HG03175 (cell line): ENCODE results near the gene PIK3R6.
"Not testable (repeated sequence)": the region's sequence is repeated elsewhere in the genome, so short reads cannot be mapped to it uniquely, and the experiment has no call there.

Source experiments
- ATAC-seq: cut with Tn5 transposase; IDR thresholded peaks from one replicate; pipeline ENCODE4 v1.9.1; 2021; ENCODE audit warnings: mild to moderate bottlenecking, moderate library complexity; ENCODE audit not compliant: unreplicated experiment

Gene PIK3R6

DNA sequence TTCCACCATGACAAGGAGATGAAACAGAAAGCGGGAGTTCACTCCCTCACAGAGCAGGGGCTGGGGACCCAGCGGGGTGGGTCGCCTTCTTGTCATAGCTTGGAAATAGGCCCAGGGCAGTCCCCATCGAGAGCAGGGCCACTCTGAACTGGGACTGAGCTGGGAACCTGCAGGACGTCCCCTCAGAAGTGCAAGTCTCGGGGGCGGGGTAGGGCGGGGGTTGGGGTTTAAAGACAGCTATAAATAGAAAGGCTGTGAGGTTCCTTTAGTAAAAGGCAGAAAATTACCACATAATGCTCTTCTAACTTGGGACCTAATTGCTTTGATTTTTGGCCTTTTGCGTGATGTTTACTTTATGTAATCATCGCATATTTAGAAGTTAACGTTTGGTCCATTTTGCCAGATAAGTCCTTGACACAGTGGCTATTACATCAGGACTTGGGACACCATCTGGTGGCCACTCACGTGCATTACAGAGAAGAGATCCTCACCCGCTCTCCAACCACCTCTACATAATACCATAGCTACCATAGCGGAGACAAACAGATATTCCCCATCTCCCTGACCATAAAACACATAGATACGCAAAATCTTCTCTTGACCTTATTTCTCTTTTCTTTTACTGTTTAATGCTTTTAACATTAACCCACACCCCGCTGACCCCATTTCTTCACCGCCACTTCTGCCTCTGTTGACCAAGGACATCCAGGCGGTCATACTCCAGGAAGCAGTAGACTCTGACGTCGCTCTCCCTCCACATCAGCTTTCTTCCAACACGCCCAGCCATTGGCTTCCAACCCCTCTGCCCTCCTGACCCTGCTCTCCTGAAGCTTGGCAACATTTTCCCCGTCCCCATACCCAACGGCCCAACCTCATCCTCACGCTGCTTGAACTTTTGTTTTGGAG, 27.5 kb upstream of the PIK3R6 start:
- peak; percentile 41 for ATAC-seq

DNA sequence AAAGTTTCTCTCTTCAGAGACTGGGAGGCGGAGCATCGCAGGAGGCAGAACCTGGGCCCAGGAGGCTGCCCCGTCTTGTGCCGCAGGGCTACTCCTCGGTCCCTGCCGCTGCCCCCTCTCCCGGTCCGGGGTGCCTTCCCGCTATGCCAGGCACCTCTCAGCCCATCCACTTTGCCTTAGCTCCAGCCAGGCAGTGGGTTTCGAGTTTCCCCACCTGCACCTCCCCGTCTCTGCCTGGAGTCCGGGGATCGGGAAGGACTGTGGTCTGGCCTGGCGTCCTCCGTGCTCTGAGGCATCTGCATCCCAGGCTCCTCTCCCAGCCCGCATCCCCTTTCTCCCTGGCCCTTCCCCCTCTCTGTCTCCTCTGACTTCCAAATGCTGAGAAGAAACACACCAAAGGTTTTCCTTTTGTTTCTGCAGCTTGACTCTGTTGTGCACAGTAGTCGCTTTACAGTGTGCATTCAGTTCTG, 26.8 kb upstream of the PIK3R6 start:
- ATAC-seq, result no peak

DNA sequence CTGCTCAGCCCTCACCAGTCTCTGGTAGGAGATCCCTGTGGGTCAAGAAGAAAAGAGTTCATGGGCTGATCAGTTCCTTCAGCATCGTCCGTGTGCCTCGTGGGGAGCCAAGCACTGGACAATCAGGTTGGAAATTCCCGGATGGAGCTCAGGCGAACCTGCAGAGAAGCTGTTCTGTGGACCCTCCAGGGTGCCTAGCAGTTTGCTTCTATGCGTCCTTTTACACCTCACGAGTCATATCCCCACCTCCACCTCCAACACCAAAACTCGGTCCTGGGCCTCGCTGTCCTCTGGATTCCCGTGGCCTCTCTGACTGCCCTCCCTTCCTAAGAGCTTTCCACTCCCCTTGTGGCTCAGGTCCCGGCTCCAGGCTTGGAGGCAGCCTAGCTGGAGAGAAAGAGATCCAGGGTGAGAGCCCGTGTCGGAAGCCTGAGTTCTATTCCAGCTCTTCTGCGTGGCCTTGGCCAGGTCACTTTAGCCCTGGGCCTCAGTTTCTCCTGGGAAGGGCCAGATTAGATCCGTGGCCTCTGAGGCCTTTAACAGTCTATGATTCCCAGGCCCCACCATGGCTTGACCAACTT, 26.2 kb upstream of the PIK3R6 start:
- no peak for ATAC-seq

DNA sequence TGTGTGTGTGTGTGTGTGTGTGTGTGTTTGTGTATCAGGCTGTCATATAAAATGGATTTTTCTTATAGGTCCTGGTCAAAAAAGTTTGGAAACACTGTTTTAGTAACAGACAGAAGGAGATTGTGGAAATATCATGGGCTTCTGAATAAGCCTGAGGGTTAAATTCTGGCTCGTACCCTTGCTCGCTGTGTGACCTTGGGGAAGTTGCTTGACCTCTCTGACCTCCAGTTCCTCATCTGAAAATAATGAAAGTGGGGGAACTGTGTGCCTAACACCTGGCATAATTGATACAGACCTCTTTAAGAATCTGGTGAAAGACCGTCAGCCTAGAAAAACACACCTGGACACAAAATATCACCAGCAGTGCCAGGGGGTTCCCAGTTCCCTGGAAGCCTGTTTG, 25.6 kb upstream of the PIK3R6 start:
- no peak for ATAC-seq

DNA sequence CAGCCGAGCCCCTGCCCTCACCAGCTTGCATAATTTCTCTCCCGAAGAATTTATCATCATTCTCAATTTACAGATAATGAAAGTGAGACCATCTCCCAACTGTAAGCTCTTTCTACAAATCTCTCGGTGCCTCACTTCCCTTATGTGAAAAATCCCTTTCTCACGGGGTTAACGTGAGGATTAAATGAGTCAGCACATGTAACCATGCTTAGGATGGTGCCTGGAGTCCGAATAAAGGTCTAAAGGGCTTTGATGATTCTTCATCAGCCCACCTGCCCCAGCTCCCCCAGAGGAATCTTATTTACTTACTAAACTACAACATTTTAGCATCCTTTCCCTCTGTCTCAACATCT, 24.8 kb upstream of the PIK3R6 start:
- ATAC-seq, result peak; percentile 56

DNA sequence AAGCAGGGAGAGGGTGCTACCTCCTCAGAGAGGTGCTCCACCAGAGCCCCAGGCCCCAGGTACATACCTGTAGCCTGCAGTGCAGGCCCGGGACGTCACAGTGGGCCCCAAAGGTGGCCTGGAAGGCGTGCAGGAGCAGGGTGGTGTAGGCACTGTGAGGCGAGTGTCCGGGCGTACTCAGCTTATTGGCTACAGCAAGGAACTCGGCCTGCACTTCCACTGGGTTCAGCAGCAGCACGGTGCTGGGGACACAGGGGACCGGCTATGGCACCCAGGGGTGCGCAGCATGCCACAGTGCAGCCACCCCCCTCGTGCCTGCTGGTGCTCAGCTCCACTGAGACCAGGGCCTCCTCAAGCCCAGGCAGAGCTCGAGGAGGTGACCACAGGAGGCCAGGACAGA, 23.2 kb upstream of the PIK3R6 start:
- ATAC-seq, result no peak

DNA sequence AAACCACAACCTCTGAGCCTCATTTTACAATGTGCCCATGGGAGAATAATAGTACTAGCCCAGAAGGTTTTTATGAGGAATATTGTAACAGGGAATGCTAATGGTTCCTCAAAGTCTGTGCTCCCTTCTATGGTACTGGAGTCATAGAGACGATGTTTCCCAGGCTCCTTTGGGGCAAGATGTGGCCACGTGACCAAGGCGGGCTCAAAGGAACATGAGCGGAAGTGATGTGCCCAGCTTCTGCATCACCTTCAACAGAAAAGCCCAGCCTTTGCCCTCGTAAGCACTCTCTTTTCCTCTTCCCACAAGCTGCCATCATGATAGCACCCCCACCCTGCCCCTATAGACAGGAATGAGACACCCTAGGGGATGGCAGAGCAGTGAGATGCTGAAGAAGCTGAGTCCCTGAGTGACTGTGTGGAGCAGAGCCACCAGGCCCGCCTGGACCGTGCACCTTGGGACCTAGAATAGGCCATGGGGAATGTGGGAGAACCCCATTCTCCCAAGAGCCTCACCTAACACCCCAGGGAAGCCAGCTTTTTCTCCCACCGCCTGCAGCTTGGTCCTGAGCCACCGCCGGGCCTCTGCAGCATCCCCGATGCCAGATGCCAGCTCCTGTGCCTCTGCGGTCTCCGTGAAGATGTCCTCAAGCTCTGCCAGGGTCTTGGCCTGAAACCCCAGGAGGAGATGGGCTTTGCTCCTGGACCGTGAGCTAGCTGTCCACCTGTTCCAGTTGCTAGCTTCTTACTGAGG, 22.2 kb upstream of the PIK3R6 start:
- ATAC-seq, result no peak

DNA sequence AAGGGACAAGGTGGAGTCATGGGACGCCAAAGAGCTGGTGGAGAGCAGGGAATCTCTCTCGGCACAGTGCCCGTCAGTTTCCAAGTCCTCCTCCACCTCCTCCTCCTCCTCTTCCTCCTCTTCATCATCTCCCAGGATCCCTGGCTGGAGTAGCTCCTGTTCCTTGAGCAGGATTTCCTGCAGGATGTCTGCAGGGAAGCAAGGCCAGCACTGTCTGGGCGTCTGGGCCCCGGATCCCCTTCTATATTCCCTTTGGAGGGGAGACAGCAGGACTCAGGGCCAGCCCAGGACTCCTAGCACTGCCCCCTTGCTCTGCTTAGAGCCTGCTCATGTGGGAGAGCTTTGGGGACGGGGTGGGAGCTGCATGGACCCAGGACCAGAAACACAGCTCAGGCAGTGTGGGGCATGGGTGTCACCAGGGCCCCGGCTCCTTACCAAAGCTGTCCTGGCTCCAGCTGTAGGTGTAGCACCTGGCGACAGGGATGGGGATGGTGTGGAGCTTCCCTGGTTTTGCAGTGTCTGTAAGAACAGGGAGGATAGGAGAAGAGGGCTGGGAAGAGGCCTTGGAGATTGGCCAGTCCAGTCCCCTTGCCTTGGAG, 21.3 kb upstream of the PIK3R6 start:
- no peak for ATAC-seq

DNA sequence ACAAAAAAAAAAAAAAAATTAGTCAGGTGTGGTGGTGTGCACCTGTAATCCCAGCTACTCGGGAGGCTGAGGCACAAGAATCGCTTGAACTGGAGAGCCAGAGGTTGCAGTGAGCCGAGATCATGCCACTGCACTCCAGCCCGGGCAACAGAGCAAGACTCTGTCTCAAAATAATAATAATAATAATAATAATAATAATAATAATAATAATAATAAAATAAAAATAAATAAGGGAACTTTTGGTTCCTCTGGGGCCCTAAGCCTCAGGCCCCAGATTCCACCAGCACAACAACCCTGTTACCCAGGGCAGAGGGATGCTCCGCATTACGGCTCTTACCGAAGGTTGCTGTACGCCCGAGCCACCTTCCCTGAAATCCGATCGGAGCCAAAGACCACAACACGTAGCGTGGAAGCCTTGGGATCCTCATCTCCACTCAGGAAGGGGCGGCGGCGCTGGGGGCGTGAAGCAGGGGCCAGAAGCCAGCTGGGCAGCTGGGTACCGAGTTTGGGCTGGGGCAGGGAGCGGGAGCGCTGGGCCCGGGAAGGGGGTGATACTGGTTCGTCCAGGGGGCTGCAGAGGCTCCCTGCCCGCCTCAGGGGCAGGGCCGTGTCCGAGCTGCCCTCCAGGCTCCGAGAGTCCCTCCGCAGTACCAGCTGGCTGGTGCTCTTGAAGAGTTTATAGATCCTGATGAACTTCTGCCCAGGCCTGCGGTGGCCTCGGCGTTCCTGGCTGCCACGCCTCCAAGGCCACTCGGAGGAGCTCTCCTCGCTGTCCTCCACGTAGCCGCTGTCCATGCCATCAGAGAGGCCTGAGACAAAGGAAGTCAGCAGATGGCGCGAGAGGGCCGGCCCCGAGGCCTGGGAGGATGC, 20.6 kb upstream of the PIK3R6 start:
- no peak for ATAC-seq

DNA sequence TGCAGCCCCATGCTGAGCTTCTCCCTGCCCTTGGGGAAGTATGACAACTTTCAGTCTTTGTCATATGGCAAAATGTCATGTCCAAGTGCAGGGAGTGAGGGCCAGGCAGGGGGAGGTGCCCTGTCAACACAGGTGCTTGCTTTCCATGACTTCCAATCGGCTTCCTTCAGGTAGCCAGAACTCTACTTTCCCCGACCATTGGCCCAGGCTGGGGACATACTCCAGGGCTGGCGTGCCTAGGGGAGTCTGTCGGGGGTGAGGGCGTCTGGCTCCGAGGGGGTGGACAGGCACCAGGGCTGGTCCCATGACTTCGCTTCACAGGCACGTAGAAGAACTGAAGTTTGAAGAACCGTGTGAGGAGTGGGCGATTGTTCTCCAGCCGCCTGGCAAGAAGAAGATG, 19.8 kb upstream of the PIK3R6 start:
- no peak for ATAC-seq

DNA sequence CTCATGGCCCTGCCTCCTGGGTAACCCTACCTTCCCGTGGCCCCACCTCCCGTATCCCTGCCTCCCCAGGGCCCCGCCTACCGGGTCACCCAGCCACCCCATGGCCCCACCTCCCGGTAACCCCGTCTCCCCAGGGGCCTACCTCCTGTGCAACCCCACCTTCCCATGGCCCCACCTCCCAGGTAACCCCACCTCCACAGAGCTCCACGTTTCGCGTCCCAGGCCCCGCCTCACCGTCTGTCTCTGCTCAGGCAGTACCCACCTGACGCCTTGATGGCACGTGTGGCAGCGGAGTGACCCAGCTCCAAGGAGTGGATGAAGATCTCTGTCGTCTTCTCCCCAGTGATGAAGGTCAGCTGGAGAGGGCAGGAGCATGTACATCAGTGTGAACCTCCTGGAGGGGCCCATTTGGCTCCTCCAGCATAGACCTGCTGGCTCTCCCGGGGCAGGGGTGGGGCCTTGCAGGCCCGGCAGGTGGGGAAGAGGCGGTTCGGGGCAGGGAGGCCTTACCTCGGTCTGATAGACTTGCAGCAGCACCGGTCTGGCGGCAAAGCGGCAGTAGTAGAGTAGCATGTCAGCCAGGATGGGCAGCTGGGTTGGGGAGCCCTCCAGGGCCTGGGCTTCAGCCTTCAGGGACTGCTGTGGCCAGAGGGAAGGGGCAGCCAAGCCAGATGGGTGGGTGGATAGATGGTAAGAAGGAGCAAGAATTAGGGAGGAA, 18.7 kb upstream of the PIK3R6 start:
- no peak for ATAC-seq

DNA sequence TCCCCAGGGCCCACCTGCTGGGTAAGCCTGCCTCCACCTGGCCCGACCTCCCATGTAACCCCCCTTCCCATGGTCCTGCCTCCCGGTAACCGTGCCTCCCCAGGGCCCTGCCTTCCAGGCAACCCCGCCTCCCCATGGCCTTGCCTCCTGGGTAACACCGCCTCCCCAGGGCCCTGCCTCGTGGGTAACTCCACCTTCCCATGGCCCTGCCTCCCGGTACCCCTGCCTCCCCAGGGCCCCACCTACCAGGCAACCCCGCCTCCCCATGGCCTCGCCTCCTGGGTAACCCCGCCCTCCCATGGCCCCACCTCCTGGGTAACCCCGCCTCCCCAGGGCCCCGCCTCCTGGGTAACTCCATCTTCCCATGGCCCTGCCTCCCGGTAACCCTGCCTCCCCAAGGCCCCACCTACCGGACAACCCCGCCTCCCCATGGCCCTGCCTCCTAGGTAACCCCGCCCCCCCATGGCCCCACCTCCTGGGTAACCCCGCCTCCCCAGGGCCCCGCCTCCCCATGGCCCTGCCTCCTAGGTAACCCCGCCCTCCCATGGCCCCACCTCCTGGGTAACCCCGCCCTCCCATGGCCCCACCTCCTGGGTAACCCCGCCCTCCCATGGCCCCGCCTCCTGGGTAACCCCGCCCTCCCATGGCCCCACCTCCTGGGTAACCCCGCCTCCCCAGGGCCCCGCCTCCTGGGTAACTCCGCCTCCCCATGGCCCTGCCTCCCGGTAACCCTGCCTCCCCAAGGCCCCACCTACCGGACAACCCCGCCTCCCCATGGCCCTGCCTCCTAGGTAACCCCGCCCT, 17.9 kb upstream of the PIK3R6 start:
- not testable (repeated sequence) for ATAC-seq

DNA sequence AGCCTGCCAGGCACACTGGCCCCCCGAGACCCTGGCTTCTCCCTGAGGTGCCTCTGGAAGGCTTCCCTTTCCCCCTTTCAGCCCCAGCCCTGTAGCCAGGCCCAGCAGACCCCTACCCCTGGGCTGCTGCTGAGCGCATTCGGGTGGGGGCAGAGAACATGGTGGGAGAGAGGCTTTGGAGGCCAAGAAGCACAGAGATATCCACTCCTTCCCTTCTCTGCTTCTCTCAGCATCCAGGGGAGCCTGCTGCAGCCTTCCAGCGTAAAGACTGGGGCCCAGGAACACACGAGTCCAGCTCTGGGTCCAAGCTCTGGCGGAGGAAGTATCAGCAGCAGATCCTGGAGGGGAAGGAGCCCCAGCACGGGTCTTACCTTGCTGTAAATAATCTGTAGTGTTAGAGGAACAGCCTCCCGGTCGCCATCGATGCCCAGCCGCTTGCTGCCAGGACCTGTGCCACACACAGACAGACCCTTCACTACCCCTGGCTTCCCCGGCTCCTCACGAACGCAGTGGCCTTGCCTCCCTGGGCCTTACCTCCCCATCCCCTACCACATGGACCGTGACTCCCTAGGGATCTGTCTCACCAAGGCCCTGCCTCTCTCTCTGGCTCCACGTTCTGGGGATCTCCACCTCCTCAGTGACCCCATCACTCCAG, 17.0 kb upstream of the PIK3R6 start:
- no peak for ATAC-seq

DNA sequence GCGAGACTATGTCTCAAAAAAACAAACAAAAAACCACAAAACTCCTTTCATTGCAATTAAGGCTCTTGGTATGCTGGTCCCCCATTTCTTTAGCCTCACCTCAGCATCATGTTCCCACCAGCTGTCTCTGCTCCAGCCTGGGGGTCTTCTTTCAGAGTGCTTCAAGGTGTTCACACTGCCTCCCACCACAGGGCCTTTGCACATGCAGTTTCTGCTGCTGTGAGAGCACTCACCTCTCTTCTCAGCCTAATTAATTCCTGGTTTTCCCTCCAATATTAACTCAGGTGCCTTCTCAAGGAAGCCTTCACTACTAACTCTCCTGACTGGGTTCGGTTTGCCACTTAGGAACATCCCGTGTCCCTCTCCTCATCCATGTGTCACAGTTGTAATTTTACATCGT, 15.9 kb upstream of the PIK3R6 start:
- no peak for ATAC-seq

DNA sequence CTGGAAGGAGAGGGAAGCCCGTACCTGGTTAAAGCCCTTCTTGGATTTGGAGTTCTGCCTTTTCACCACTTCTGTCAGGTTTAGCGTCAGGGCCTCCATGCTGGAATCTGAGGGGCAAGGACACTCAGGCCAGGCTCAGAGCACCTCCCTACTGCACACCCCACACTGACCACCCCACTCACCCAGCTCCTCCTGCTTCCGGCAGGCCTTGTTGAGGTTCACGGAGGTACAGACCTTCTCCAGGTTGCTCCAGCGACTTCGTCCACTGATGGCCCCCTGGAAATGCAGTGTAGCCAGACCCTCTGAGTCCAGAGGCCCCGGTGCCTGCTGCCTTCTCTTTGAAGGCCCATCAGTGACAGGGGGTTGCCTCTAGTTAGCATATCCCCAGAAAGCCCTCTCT, 14.1 kb upstream of the PIK3R6 start:
- ATAC-seq, result no peak

DNA sequence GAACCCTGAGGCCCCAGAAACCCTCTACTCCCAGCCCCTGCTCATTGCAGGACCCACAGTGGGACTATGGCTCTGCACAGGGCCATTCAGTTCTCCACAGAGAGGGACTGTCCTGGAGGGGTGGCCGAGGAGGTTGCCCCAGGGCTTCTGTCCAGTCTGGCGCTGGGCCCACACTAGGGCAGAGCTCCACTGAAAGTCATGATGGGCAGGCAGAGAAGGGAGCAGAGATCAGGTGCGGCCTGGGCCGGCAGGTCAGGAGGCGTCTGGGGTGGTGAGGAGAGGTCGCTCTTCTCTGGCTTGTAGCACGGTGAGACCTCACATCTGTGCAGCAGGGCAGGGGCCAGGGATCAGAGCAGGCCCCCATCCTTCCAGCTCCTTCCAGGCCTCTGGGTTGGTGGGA, 13.0 kb upstream of the PIK3R6 start:
- ATAC-seq, result no peak

DNA sequence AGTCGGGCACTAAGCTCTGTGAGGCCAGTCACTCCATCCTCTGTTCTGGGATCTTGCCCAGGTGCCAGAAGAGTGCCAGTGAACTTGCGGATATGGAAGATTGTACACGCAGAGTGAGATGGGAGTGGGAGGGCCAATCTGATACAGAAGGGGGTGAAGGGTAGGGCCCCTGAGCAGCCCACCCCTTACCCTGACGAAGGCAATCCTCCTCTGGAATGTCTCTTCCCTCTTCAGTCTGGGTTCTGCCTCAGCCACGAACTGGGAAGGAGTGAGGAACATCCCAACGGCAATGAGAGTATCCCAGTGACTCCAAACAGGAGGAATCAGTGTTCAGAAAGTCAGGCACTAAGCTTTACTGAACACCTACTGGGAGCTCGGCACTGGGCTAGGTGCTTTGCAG, 11.9 kb upstream of the PIK3R6 start:
- ATAC-seq, result no peak

DNA sequence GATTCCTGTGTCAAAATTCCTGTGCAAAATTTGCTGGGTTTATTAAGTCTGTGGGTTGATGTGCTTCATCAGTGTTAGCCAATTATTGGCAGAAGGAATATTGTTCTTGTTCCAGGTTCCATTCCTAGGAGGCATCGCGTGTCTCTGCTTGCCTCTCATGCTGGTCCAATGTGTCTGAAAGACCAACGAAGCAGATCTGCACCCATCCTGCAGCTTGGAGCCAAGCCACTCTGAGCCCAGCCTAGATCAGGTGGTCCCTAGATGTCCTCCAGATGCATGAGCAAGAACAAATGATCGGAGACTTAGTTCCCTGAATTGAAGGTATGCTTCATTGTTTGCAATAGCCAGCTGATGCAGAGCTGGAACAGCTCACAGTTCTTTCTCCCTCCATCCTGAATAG, 10.5 kb upstream of the PIK3R6 start:
- no peak for ATAC-seq

DNA sequence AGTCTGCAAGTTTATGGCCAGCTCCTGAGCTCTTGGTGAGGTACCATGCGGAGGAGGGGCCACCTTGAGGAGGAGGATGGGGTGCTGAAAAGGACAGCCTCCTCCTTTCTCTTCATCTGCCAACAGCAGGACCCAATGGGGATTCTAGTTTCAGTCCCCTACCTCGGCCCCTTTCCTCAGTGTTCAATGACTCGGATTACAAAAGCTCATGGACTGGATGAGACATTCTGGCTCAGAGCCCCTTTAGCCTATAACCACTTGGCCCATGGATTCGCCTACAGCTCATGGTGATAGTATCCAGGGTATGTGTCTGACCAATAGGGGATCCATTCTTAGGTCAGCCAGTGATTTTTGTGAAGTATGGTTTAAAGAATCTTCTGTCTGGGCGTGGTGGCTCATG, 8.5 kb upstream of the PIK3R6 start:
- no peak for ATAC-seq
